Activated CD4-positive, alpha-beta T cell treated with anti-CD3 and anti-CD28 coated beads, Interleukin-2, amount 10 ng/mL, durations not matched to agents 7 days and 5 days (primary cell): ENCODE results near the gene DSTN. TPM values are rescaled to one million over a fixed set of nuclear protein-coding genes. Genes with fewer than 3 reads are reported as not detected.

ENCODE experiments used
- CTCF ChIA-PET: fragments of 350-600 bp; sonication (Branson Sonifier 250); formaldehyde crosslinking; loops from one replicate; lab custom pipeline; 2021; ENCODE audit warnings: antibody characterized with exemption; lab: Charles Lee
- POLR2A ChIA-PET: fragments of 350-600 bp; sonication (Branson Sonifier 250); formaldehyde crosslinking; loops from one replicate; lab custom pipeline; 2021; ENCODE audit warnings: antibody characterized with exemption; lab: Charles Lee
- DNase-seq: peaks from one replicate; pipeline ENCODE4 v3.0.0-alpha.2; 2020
- H3K27ac Mint-ChIP-seq: one replicate; pipeline ENCODE4 v1.8.0; 2021; ENCODE audit warnings: mild to moderate bottlenecking, moderate library complexity, mixed read lengths
- H3K27me3 Mint-ChIP-seq: one replicate; pipeline ENCODE4 v1.8.0; 2021; ENCODE audit warnings: mixed read lengths
- H3K36me3 Mint-ChIP-seq: one replicate; pipeline ENCODE4 v1.8.0; 2021; ENCODE audit warnings: low read depth, mixed read lengths
- H3K4me1 Mint-ChIP-seq: one replicate; pipeline ENCODE4 v1.8.0; 2021; ENCODE audit warnings: mixed read lengths
- H3K4me3 Mint-ChIP-seq: one replicate; pipeline ENCODE4 v1.8.0; 2021; ENCODE audit warnings: mild to moderate bottlenecking, moderate library complexity, mixed read lengths
- H3K9me3 Mint-ChIP-seq: one replicate; pipeline ENCODE4 v1.8.0; 2021; ENCODE audit warnings: mixed read lengths
- total RNA-seq, 2 experiments: library from RNA; stranded (reverse); gene quantifications; one replicate each; pipeline ENCODE4 v1.2.3, GENCODE V29; 2021

Gene DSTN
- total RNA-seq, 2 experiments from 2014 or later = 77.4 to 83.3 TPM

DNA sequence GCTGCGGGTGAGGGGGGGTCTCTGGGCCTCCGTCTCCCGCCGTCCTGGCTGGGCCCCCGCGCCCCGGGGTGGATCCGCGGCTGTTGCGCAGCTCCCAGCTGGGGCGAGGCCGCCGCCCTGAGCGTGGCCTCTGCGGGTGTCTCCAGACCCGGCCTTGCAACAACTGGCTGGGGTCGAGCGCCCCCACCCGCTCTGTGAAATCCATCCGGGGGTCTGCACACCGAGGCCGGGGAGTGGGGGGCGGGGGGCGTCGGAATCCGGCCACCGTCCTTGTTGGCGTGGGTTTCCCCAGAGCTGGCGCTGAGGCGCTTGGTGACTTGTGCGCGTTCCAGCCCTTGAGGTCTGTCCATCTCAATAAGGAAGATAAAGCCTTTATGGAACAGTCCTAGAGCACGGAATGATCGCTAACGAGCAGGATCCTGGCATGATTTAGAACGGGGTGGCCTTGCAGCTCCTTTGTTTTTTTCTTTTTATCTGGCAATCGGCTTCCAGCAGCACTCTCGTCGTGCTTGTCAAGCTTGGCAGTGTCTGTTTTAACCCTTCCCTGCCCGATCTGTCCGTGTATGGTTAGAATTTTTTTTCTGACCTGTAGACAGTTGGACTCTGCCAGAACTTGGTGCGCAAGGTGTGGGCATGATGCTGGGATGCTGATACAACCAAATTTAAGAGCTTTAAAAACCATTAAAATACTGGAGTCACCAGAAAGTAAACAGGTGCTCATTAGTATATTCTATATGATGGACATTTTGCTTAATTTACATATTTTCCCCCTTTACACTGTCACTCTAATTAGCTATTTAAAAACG is 675 bp downstream of the DSTN start:
- H3K27ac Mint-ChIP-seq = peak overlapping the region; percentile 91
- H3K36me3 Mint-ChIP-seq = no peaks in the 10 kb centered on the region
- peak; percentile 33 for DNase-seq
- peaks cover 14% of the 10 kb centered on the region for H3K27me3 Mint-ChIP-seq
- ChIA-PET CTCF (interaction anchor here (0.8 to 2.1 kb wide), 11 partner anchors 10 to 111 kb away, joined by 3 to 14 read pairs (median 3); partner anchors contain the start of gene RRBP1), POLR2A (interaction anchor here (0.6 kb wide), 1 partner anchor 40 kb away, joined by 3 read pairs; no protein-coding TSS in a partner anchor)
- H3K4me1 Mint-ChIP-seq = peaks cover 29% of the 10 kb centered on the region
- peak overlapping the region; percentile 91 for H3K4me3 Mint-ChIP-seq
- peaks cover 3% of the 10 kb centered on the region for H3K9me3 Mint-ChIP-seq

DNA sequence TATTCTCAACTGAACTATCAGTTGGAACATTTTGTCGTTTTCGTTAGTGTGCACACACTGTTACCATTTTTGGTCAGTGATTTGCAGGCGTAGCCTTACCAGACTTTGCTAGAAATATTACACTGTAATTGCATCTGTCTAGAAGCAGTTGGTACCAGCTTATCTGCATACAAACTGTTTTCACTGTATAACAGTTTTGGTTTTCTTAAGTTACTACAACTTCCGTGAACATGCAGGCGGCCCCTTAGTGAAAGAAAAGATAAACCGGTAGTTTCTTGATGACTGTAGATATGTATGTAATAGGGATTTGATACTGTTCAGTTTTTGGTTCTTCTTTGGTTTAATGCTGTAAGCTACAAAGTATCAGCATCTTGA is 1.3 kb downstream of the DSTN start:
- H3K9me3 Mint-ChIP-seq = peaks cover 3% of the 10 kb centered on the region
- peak overlapping the region; percentile 91 for H3K27ac Mint-ChIP-seq
- DNase-seq = peak; percentile 21
- POLR2A ChIA-PET = interaction anchor here (0.6 kb wide), 2 partner anchors 28 to 39 kb away, joined by 3 to 7 read pairs; no protein-coding TSS in a partner anchor
- H3K4me1 Mint-ChIP-seq = peaks cover 29% of the 10 kb centered on the region
- H3K4me3 Mint-ChIP-seq = peak overlapping the region; percentile 91
- peaks cover 1% of the 10 kb centered on the region for H3K36me3 Mint-ChIP-seq
- H3K27me3 Mint-ChIP-seq = peaks cover 12% of the 10 kb centered on the region
- CTCF ChIA-PET = interaction anchor here (0.8 to 2.1 kb wide), 6 partner anchors 19 to 111 kb away, joined by 3 to 14 read pairs (median 3); partner anchors contain the start of gene RRBP1

DNA sequence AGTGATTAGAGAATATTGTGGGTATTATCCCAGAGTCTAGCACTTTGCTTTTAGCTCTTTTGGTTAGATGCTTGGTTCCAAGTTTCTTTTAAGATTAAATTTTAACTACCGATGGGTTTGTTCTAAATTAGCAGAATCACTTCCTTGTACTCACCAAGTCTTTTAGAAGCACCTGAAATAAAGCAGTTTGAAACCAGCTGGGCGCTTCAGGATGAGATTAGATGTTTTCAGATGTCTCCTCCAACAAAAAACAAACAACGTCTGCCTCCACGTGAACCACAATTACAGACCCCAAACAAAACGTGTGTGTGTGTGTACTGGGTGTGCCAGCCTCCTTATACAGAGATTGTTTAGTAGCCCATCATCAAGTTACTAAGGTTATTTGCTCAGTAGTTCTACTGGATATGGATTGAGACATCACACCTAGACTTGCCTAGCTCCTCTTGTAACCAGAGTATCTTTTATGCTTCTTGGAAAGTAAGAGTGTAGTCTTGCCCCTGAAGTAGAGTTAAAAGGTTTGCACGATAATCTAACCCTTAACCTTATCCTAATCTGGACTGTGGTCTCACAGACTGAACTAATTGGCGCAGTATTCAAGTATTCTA is 2.3 kb downstream of the DSTN start:
- no peak for DNase-seq
- ChIA-PET CTCF (interaction anchor here (1.1 to 1.8 kb wide), 2 partner anchors 10 to 84 kb away, joined by 3 to 6 read pairs; no protein-coding TSS in a partner anchor), POLR2A (interaction anchor here (1.0 kb wide), 1 partner anchor 14 kb away, joined by 4 read pairs; no protein-coding TSS in a partner anchor)
- H3K4me1 Mint-ChIP-seq = peaks cover 29% of the 10 kb centered on the region
- H3K27me3 Mint-ChIP-seq = peaks cover 10% of the 10 kb centered on the region
- H3K4me3 Mint-ChIP-seq = no peak overlapping the region
- H3K36me3 Mint-ChIP-seq = peaks cover 5% of the 10 kb centered on the region
- H3K27ac Mint-ChIP-seq = no peak overlapping the region
- H3K9me3 Mint-ChIP-seq = no peaks in the 10 kb centered on the region

DNA sequence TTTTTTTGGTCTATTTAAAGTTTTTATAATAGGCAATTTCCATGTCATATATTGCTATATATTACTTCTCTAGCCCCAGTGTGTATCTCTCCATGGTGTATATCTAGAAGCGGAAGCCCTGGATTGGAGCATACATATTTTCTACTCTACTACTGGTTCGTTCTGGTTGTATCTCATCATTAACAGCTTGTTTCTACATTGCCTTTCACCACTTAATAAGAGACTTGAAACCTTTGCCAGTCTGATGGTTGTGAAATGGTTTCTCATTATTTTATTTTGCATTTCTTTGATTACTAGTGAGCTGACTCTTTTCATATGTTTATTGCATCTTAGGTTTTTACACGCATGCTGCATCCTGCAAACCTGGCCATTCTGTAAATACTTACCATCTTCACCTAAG is 3.6 kb downstream of the DSTN start:
- peaks cover 28% of the 10 kb centered on the region for H3K4me1 Mint-ChIP-seq
- H3K27me3 Mint-ChIP-seq = peaks cover 3% of the 10 kb centered on the region
- no peak for DNase-seq
- POLR2A ChIA-PET = no interaction called here
- peaks cover 5% of the 10 kb centered on the region for H3K36me3 Mint-ChIP-seq
- H3K27ac Mint-ChIP-seq = no peak overlapping the region
- no peaks in the 10 kb centered on the region for H3K9me3 Mint-ChIP-seq
- CTCF ChIA-PET = interaction anchor here (1.1 to 1.8 kb wide), 4 partner anchors 9 to 44 kb away, joined by 4 to 6 read pairs (median 4); no protein-coding TSS in a partner anchor
- no peak overlapping the region for H3K4me3 Mint-ChIP-seq

DNA sequence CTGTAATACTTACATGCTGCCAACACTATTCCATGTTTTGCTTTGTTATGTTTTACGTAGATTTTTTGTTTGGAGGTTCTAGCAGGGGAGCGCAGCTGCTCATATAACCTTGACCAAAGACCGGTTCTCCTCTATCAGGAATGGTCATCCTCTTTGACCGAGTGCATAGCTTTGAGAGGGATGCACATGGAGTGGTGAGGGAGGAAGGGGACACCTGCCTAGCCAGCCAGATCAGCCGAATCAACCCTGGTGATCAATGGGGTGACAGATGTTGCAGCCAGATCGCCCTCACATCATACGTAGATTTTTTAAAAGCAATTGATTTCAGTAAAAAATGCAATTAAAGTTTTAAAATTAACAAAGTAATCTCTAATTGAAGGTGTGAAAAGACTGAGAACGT is 6.3 kb downstream of the DSTN start:
- ChIA-PET CTCF (interaction anchor here (1.7 kb wide), 1 partner anchor 10 kb away, joined by 3 read pairs; no protein-coding TSS in a partner anchor), POLR2A (no interaction called here)
- DNase-seq = no peak
- Mint-ChIP-seq H3K4me3 (no peak overlapping the region), H3K27me3 (no peaks in the 10 kb centered on the region), H3K4me1 (peaks cover 30% of the 10 kb centered on the region), H3K27ac (no peak overlapping the region), H3K36me3 (peaks cover 11% of the 10 kb centered on the region), H3K9me3 (no peaks in the 10 kb centered on the region)

DNA sequence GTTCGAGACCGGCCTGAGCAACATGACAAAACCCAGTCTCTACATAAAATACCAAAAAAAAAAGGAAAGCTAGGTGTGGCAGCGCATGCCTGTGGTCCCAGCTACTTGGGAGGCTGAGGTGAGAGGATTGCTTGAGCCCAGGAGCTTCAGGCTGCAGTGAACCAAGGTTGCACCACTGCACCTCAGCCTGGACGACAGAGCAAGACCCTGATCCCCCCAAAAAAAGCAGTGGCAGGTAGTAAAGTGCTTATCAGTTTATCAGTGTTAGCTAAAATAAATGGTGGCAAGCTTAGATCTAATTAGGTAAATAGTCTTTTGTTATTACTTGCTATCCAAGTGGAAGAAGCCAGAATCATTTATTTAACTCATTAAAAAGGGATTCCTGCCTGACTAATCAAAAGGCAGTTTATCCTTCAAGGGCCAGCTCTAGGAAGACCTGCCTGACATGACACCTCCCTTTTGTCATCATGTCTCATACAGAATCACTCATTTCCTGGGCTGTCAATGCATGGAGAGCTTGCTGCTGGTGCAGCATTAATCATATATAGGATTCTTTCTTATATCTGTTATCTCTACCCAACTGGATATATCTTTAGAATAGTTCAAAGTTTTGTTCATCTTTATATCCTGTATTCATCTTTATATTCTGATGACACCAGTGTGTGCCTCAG is 9.6 kb downstream of the DSTN start:
- Mint-ChIP-seq H3K4me1 (peaks cover 23% of the 10 kb centered on the region), H3K36me3 (peaks cover 15% of the 10 kb centered on the region), H3K27me3 (no peaks in the 10 kb centered on the region), H3K9me3 (no peaks in the 10 kb centered on the region), H3K27ac (no peak overlapping the region), H3K4me3 (no peak overlapping the region)
- no peak for DNase-seq
- POLR2A ChIA-PET = no interaction called here
- CTCF ChIA-PET = interaction anchor here (1.0 kb wide), 1 partner anchor 12 kb away, joined by 3 read pairs; no protein-coding TSS in a partner anchor

DNA sequence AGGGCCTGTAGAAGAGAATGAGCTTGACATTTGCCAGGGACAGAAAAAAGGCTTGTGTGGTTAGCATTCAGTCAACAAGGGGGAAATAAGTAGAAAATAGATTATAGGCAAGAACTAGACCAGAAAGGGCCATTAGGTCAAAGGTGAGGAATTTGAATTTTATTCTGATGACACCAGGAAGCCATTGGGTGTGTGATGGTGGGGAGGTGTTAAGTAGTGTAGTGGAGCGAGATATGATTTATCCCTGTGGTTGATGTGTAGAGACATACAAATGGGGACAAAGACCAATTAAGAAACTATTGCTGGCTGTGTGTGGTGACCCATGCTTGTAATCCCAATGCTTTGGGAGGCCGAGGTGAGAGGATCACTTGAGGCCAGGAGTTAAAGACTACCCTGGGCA is 11.0 kb downstream of the DSTN start:
- ChIA-PET POLR2A (no interaction called here), CTCF (interaction anchor here (0.6 to 2.3 kb wide), 3 partner anchors 8 to 1048 kb away, joined by 3 to 6 read pairs (median 4); no protein-coding TSS in a partner anchor)
- H3K36me3 Mint-ChIP-seq = peaks cover 15% of the 10 kb centered on the region
- no peaks in the 10 kb centered on the region for H3K9me3 Mint-ChIP-seq
- no peaks in the 10 kb centered on the region for H3K27me3 Mint-ChIP-seq
- H3K27ac Mint-ChIP-seq = no peak overlapping the region
- no peak for DNase-seq
- no peak overlapping the region for H3K4me3 Mint-ChIP-seq
- H3K4me1 Mint-ChIP-seq = peaks cover 23% of the 10 kb centered on the region

DNA sequence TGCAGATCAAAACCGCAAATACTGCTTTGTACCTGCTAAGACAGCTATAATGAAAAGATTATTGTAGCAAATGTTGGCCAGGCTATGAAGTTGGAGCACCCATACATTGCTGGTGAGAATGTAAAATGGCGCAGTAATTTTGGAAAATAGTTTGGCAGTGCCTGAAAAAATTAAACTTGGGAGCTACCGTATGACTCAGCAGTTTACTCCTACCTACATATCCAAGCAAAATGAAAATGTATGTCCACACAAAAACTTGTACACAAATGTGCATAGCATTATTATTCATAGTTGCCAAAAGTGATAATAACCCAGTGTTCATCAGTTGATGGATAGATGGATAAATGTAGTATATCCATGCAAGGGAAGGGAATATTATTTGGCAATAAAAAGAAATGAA is 13.3 kb downstream of the DSTN start:
- H3K27ac Mint-ChIP-seq = no peak overlapping the region
- H3K36me3 Mint-ChIP-seq = peaks cover 11% of the 10 kb centered on the region
- no peak for DNase-seq
- peaks cover 24% of the 10 kb centered on the region for H3K4me1 Mint-ChIP-seq
- ChIA-PET POLR2A (no interaction called here), CTCF (interaction anchor here (0.6 to 2.3 kb wide), 5 partner anchors 10 to 30 kb away, joined by 3 to 6 read pairs (median 3); no protein-coding TSS in a partner anchor)
- no peak overlapping the region for H3K4me3 Mint-ChIP-seq
- no peaks in the 10 kb centered on the region for H3K27me3 Mint-ChIP-seq
- no peaks in the 10 kb centered on the region for H3K9me3 Mint-ChIP-seq

DNA sequence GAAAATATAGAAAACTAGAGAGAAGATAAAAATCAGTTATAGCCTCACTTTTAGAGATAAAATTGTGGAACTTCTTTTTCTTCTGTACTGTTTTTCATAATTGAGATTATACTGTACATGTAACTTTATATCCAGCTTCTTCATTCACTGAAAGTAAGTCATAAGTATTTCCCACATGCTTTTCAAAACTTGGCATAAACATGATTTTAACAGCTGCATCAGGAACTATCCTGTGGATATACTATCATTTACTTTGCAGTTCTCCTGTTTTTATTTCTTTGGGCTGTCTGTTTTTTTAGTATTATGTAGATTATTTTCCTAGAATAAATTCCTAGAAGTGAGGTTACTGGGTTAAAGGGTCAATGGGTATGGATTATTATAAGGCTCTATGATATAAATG is 14.8 kb downstream of the DSTN start:
- ChIA-PET POLR2A (no interaction called here), CTCF (no interaction called here)
- Mint-ChIP-seq H3K9me3 (no peaks in the 10 kb centered on the region), H3K4me1 (peaks cover 18% of the 10 kb centered on the region), H3K4me3 (no peak overlapping the region), H3K27ac (no peak overlapping the region), H3K36me3 (peaks cover 11% of the 10 kb centered on the region), H3K27me3 (no peaks in the 10 kb centered on the region)
- no peak for DNase-seq

DNA sequence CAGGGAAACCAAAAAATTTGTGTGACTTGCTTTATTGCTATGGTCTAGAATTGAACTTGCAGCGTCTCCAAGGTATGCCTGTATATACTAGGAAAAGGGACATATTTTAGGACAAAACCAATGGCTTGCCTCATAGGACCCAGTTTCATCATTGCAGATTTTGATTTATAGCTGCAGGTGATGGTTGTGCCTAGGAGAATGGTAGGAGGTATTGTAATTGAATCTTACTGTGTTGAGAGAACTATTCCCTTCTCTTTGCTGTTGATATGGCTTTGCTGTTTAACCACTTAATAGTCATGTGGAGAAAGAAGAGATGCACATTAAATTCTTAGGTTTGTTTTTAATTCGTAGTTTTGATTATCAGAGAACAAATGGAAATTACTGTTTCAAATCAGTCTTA is 16.4 kb downstream of the DSTN start:
- H3K9me3 Mint-ChIP-seq = no peaks in the 10 kb centered on the region
- H3K4me1 Mint-ChIP-seq = peaks cover 16% of the 10 kb centered on the region
- H3K27me3 Mint-ChIP-seq = no peaks in the 10 kb centered on the region
- no peak for DNase-seq
- ChIA-PET CTCF (no interaction called here), POLR2A (interaction anchor here (1.0 kb wide), 1 partner anchor 14 kb away, joined by 4 read pairs; no protein-coding TSS in a partner anchor)
- H3K36me3 Mint-ChIP-seq = peaks cover 4% of the 10 kb centered on the region
- no peak overlapping the region for H3K4me3 Mint-ChIP-seq
- no peak overlapping the region for H3K27ac Mint-ChIP-seq

DNA sequence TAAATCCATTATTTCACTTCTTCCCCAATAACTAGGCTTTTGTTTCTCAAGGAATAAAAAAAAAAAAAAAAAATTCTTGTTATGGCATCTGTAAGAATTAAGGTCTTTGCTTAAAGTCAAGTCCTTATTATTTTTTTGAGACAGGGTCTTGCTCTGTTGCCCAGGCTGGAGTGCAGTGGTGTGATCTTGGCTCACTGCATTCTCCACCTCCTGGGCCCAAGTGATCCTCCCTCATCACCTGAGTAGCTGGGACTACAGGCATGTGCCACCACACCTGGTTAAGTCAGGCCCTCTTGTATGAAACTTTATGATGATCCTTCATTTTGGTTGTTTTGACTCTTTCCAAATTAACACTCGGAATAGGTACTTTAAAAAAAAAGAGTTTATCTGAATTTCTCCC is 17.3 kb downstream of the DSTN start:
- Mint-ChIP-seq H3K4me3 (no peak overlapping the region), H3K4me1 (peaks cover 16% of the 10 kb centered on the region), H3K27ac (no peak overlapping the region), H3K9me3 (no peaks in the 10 kb centered on the region), H3K27me3 (no peaks in the 10 kb centered on the region), H3K36me3 (peaks cover 2% of the 10 kb centered on the region)
- DNase-seq = no peak
- ChIA-PET CTCF (interaction anchor here (0.6 kb wide), 1 partner anchor 344 kb away, joined by 3 read pairs; no protein-coding TSS in a partner anchor), POLR2A (no interaction called here)

DNA sequence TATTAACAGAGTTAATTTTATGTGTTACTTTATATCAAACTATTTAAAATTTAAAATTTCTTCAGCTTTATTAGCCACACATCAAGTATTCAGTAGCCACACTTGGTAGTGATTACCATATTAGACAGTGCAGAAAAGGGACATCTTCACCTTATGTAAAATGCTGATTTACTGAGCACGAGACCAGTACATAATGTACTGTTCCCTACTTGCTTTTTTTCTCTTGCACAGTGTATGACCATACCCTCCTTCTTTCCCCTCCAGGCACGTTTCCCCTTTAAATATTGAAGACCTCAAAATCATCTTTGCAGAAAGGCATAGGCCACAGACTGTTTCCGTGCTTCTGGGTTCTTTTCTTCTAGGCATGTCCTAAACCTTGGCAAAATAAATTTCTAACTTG is 17.9 kb downstream of the DSTN start:
- Mint-ChIP-seq H3K27ac (no peak overlapping the region), H3K36me3 (peaks cover 5% of the 10 kb centered on the region), H3K4me1 (peaks cover 9% of the 10 kb centered on the region), H3K4me3 (no peak overlapping the region), H3K27me3 (no peaks in the 10 kb centered on the region), H3K9me3 (no peaks in the 10 kb centered on the region)
- ChIA-PET POLR2A (no interaction called here), CTCF (no interaction called here)
- no peak for DNase-seq
